GM18870 (cell line): ENCODE results near the gene POLR2B.

Source experiments
- ATAC-seq: cut with Tn5 transposase; IDR thresholded peaks from one replicate; pipeline ENCODE4 v1.9.1; 2021; ENCODE audit warnings: moderate library complexity; ENCODE audit not compliant: unreplicated experiment

POLR2B gene

DNA sequence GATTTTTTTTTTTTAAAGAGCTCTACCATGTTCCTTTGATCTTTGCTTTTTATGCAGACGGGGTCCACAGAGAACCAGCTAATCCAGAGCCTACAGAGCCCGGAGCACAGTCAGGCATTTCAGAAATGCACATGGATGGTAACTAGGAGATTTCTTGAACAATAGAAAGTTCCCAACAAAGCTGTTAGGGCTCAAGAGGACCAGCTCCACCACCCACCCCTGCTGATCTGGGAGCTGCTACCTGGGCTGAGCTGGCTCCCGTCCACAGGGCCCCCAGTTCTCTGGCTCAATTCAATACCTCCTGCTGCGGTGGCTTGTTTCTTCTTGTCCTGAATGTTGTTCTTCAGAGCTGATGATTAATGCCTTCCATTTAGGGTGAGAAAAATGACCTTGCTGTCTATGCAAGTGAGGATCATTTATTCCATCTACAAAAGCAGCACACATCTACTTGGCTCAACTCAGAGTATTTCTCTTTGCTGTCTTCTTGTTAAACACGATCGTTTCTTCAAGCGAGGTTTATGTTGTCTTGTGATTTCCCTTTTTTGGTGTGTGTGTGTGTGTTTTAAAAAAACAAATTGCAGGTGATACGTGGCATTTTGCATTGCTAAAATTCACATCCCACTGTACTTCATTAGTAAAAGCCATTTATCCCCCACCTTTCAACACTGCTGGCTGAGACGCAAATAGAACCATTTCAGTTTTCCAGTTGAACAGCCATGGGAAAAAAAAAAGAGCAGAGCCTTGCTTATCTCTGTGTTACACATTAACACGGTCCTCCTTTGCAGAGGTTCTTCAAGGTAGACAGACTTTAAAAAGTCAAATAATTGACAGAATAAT, 100.2 kb downstream of the POLR2B start:
- no peak for ATAC-seq
